CD4-positive, alpha-beta T cell (primary cell): ENCODE measurements around the gene PROSER3. TPM values are rescaled to one million over a fixed set of nuclear protein-coding genes. Genes with fewer than 3 reads are reported as not detected.

ENCODE experiments used
- ATAC-seq: fragments of 200-7000 bp; cut with Tn5 transposase; one replicate; pipeline ENCODE4 v1.10.0; 2022; ENCODE audit warnings: mild to moderate bottlenecking; ENCODE audit not compliant: poor library complexity
- CTCF ChIA-PET: fragments of 350-600 bp; sonication (Branson Sonifier 250); formaldehyde crosslinking; loops from one replicate; lab custom pipeline; 2021; ENCODE audit warnings: antibody characterized with exemption, inconsistent platforms; lab: Charles Lee
- POLR2A ChIA-PET: fragments of 350-600 bp; sonication (Branson Sonifier 250); formaldehyde crosslinking; loops from one replicate; lab custom pipeline; 2021; ENCODE audit warnings: antibody characterized with exemption, inconsistent platforms; lab: Charles Lee
- DNase-seq, 14 experiments: peaks; one replicate each; pipeline ENCODE4 v3.0.0-alpha.2; 2013 to 2020; ENCODE audit warnings: mixed read lengths in 2 of 14
- H3K27ac ChIP-seq, 2 donors: one replicate each; pipeline versions ENCODE4 v1.5.1 to v1.7.0; 2013; ENCODE audit warnings: low read length in 2 of 2, low read depth in 1 of 2, mild to moderate bottlenecking in 1 of 2
- H3K27me3 ChIP-seq, 2 experiments: 1 replicate in 1 of 2; 2 replicates in 1 of 2; pipeline versions ENCODE4 v1.6.1 to v1.7.0; 2013; ENCODE audit warnings: low read length in 2 of 2, control low read depth in 1 of 2, mild to moderate bottlenecking in 1 of 2, moderate library complexity in 1 of 2; ENCODE audit not compliant: insufficient read depth in 2 of 2, control insufficient read depth in 1 of 2
- H3K36me3 ChIP-seq: one replicate; pipeline ENCODE4 v1.6.1; 2013; ENCODE audit warnings: low read length, control low read depth; ENCODE audit not compliant: insufficient read depth
- H3K4me1 ChIP-seq: one replicate; pipeline ENCODE4 v1.6.1; 2013; ENCODE audit warnings: low read length, control low read depth; ENCODE audit not compliant: insufficient read depth
- H3K4me3 ChIP-seq: one replicate; pipeline ENCODE4 v1.5.1; 2013; ENCODE audit warnings: mild to moderate bottlenecking, low read length, moderate library complexity
- H3K9me3 ChIP-seq, 2 experiments: 1 replicate in 1 of 2; 2 replicates in 1 of 2; pipeline versions ENCODE4 v1.6.1 to v1.7.0; 2013; ENCODE audit warnings: low read length in 2 of 2, mild to moderate bottlenecking in 2 of 2, control low read depth in 1 of 2, moderate library complexity in 1 of 2; ENCODE audit not compliant: control insufficient read depth in 1 of 2, insufficient read depth in 1 of 2
- H3K27ac Mint-ChIP-seq: one replicate; pipeline ENCODE4 v1.8.0; 2020; ENCODE audit warnings: mixed read lengths
- H3K27me3 Mint-ChIP-seq: one replicate; pipeline ENCODE4 v1.8.0; 2021; ENCODE audit warnings: mixed read lengths
- H3K36me3 Mint-ChIP-seq: one replicate; pipeline ENCODE4 v1.8.0; 2021; ENCODE audit warnings: low read depth, mixed read lengths
- H3K4me1 Mint-ChIP-seq: one replicate; pipeline ENCODE4 v1.8.0; 2021; ENCODE audit warnings: low read depth, mixed read lengths
- H3K4me3 Mint-ChIP-seq: one replicate; pipeline ENCODE4 v1.8.0; 2020; ENCODE audit warnings: mild to moderate bottlenecking, mixed read lengths
- H3K9me3 Mint-ChIP-seq: one replicate; pipeline ENCODE4 v1.8.0; 2020; ENCODE audit warnings: mixed read lengths
- CTCF ChIP-seq: fragments of 200-600 bp; IDR thresholded peaks from one replicate; pipeline ENCODE4 v1.8.0; 2022; ENCODE audit warnings: antibody characterized with exemption, mild to moderate bottlenecking
- intact Hi-C, 2 experiments: fragments of 100-400 bp; cut with DNase I in 1 of 2; cut with micrococcal nuclease in 1 of 2; formaldehyde crosslinking; loops; one replicate each; pipeline versions ENCODE4 v1.15.1 to v1.9.0; 2023 to 2025; cut with DNase I, micrococcal nuclease
- total RNA-seq, 174 experiments: library from RNA in 2 of 174; stranded (reverse) in 2 of 174; gene quantifications; one replicate each; pipeline ENCODE4 v1.2.3 and lab custom pipeline; 2021 to 2026

Gene PROSER3
- total RNA-seq, 2 experiments from 2014 or later: 19.4 to 22.6 TPM

DNA sequence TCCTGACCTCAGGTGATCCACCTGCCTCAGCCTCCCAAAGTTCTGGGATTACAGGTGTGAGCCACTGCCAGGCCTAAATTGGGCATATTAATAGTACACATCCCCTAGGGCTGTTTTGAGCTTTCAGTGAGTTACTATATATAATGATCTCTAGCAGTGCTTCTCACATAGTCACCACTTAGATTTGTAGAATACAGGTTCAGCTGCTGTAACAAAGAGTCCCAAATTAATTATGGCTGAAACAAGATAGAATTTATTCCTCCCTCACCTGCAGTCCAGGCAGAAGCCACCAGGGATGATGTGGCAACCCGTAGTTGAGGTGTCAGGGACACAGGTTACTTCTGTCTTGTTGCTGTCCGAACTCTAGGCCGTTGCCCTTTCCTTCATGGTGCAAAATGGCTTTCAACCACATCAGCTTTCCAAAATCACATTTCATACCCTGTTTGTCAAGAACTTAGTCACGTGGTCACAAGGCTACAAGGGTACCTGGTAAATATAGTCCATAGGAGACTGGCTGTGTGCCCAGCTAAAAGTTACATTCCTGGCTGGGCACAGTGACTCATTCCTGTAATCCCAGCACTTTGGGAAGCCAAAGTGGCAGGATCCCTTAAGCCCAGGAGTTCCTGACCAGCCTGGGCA, 2.9 kb downstream of the PROSER3 start:
- Histone ChIP-seq H3K4me3 (no peak overlapping the region), H3K36me3 (peaks cover 34% of the 10 kb centered on the region), H3K9me3 (no peaks in the 10 kb centered on the region), H3K27ac (no peak overlapping the region), H3K4me1 (peaks cover 36% of the 10 kb centered on the region), H3K27me3 (peaks cover 0 to 2% of the 10 kb centered on the region in 2 experiments)
- ChIA-PET POLR2A (interaction anchor here (1.4 to 1.6 kb wide), 2 partner anchors 11 to 13 kb away, joined by 3 to 4 read pairs; partner anchors contain the start of gene LIN37), CTCF (no interaction called here)
- H3K27ac Mint-ChIP-seq: no peak overlapping the region
- TF ChIP-seq CTCF: no peak
- peaks cover 28% of the 10 kb centered on the region for H3K4me1 Mint-ChIP-seq
- H3K9me3 Mint-ChIP-seq: no peaks in the 10 kb centered on the region
- ATAC-seq (no peak), DNase-seq (no peak)
- no peak overlapping the region for H3K4me3 Mint-ChIP-seq
- intact Hi-C loops: no loop called here
- H3K36me3 Mint-ChIP-seq: peaks cover 32% of the 10 kb centered on the region
- H3K27me3 Mint-ChIP-seq: peaks cover 8% of the 10 kb centered on the region

DNA sequence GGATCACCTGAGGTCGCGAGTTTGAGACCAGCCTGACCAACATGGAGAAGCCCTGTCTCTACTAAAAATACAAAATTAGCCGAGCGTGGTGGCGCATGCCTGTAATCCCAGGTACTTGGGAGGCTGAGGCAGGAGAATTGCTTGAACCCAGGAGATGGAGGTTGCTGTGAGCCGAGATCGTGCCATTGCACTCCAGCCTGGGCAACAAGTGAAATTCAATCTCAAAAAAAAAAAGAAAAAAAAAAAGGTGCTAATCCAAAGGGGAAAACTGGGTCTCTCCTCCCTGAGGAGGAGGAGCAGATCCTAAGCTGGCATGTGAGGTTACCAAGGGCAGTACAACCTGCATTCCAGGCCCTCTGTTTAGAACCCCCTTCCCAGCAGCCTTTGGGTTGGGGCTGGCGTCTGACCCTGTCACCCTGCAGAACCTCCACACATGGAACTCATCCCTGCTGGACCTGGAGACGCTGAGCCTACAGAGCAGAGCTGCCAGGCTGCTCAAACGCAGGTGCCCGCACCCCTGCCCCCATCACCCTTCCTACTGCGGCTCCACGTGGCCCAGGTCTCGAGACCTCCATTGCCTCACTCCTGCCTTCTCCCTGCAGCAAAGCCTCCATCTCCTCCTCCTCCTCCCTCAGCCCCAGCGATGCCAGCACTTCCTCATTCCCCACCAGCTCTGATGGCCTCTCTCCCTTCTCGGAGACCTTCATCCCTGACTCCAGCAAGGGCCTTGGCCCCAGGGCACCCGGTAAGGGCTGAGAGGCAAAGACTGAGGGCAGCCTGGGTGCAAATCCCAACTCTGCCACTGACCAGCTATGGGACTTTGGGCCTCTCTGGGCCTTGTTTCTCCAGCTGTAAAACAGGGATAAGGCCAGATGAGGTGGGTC, 6.7 kb downstream of the PROSER3 start:
- Mint-ChIP-seq H3K9me3 (no peaks in the 10 kb centered on the region), H3K27ac (no peak overlapping the region), H3K27me3 (no peaks in the 10 kb centered on the region), H3K4me3 (no peak overlapping the region), H3K36me3 (peaks cover 34% of the 10 kb centered on the region), H3K4me1 (peaks cover 3% of the 10 kb centered on the region)
- peaks cover 3% of the 10 kb centered on the region for H3K4me1 ChIP-seq
- CTCF ChIA-PET: interaction anchor here (0.6 kb wide), 1 partner anchor 21 kb away, joined by 3 read pairs; no protein-coding TSS in a partner anchor
- ATAC-seq (no peak), DNase-seq (no peak)
- H3K36me3 ChIP-seq: peaks cover 45% of the 10 kb centered on the region
- H3K4me3 ChIP-seq: no peak overlapping the region
- no peak for TF ChIP-seq CTCF
- intact Hi-C loops: no loop called here
- H3K27ac ChIP-seq: no peak overlapping the region
- POLR2A ChIA-PET: interaction anchor here (0.6 kb wide), 1 partner anchor 20 kb away, joined by 3 read pairs; the partner anchor contains the start of gene U2AF1L4
- H3K27me3 ChIP-seq: no peaks in the 10 kb centered on the region
- no peaks in the 10 kb centered on the region for H3K9me3 ChIP-seq

DNA sequence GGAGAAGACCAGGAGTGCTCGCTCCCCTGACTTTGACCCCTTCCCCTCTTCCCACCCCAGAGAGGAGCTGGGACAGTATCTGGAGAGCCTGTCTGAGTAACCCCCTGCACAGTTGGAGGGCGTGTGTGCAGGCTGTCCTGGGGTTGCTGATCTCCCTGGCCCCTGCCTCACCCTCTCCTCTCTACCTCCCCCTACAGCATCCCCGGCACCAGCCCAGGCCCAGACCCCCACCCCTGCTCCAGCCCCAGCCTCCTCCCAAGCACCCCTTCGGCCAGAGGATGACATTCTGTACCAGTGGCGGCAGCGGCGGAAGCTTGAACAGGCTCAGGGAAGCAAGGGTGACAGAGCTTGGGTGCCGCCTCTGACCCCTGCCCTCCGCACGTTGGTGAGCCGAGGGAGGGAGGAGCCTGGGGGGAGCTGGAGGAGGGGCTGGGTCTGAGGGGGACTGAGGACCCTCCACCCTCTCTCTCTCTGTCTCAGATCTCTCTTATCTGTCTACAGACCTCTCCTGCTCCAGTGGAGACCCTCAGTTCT, 8.7 kb downstream of the PROSER3 start:
- intact Hi-C loops: no loop called here
- TF ChIP-seq CTCF: no peak
- Mint-ChIP-seq H3K4me1 (no peaks in the 10 kb centered on the region), H3K36me3 (peaks cover 28% of the 10 kb centered on the region), H3K4me3 (no peak overlapping the region), H3K27ac (no peak overlapping the region), H3K9me3 (no peaks in the 10 kb centered on the region), H3K27me3 (no peaks in the 10 kb centered on the region)
- no peak for ATAC-seq
- Histone ChIP-seq H3K27ac (no peak overlapping the region), H3K4me1 (no peaks in the 10 kb centered on the region), H3K27me3 (no peaks in the 10 kb centered on the region), H3K9me3 (no peaks in the 10 kb centered on the region), H3K36me3 (peaks cover 35% of the 10 kb centered on the region), H3K4me3 (no peak overlapping the region)
- CTCF ChIA-PET: no interaction called here
- DNase-seq: no peak
- POLR2A ChIA-PET: no interaction called here
